NCI-H128 (cell line): ENCODE data around the gene PAIP2B.
"Not testable (repeated sequence)": the region's sequence is repeated elsewhere in the genome, so short reads cannot be mapped to it uniquely, and the experiment has no call there.

Source experiments
- DNase-seq: peaks from one replicate; lab custom pipeline; 2025; ENCODE audit not compliant: unreplicated experiment; lab: John Stamatoyannopoulos, UW

Gene PAIP2B

GRCh38 chr2:71220743-71221142, 6.2 kb downstream of the PAIP2B start:
- no peak for DNase-seq

DNA sequence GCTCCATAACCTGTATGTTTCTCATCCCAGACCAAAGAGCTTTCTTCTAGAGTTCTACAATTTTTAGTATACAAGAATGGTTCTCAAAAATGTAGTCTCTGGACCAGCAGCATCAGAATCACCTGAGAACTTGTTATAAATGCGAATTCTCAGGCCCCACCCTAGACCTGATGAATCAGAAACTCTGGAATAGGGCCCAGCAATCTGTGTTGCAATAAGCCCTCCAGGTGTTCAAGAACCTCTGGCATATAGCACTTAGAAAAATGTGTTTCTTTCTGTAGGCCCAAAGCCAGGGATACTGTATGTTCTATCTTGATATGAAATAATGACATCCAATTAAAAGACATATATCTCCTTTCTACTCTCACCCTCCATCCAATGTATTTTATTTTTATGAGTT, 10.4 kb downstream of the PAIP2B start:
- DNase-seq: no peak

- DNase-seq: no peak
These were observed 11.5 kb downstream of the PAIP2B start for GRCh38 chr2:71215447-71215846.

GRCh38 chr2:71212336-71212735, 14.6 kb downstream of the PAIP2B start:
- DNase-seq: no peak

GRCh38 chr2:71210292-71210691, 16.6 kb downstream of the PAIP2B start:
- DNase-seq: no peak

- no peak for DNase-seq
These were observed 18.1 kb downstream of the PAIP2B start for GRCh38 chr2:71208756-71209155.

GRCh38 chr2:71207601-71208000, 19.3 kb downstream of the PAIP2B start:
- DNase-seq: no peak

DNA sequence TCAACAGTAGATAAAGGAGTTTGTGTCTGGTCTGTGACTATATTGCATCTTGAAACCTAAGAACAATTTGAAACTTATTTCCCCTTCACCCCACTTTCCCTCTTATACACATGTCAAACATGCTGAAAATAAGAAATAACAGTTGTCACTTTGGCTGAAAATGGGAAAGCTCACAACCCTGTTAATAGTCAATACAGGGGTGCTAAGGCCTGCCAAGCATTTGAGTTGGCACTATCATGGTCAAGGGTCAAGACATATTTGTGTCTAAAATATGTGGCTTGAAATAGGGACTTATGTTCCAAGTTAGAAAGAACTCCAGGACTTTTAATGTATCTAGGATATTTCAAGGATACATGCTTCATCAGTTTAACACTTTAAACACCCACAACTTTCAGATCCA, 20.6 kb downstream of the PAIP2B start:
- no peak for DNase-seq

GRCh38 chr2:71191570-71191943, 35.3 kb downstream of the PAIP2B start:
- DNase-seq: no peak

DNA sequence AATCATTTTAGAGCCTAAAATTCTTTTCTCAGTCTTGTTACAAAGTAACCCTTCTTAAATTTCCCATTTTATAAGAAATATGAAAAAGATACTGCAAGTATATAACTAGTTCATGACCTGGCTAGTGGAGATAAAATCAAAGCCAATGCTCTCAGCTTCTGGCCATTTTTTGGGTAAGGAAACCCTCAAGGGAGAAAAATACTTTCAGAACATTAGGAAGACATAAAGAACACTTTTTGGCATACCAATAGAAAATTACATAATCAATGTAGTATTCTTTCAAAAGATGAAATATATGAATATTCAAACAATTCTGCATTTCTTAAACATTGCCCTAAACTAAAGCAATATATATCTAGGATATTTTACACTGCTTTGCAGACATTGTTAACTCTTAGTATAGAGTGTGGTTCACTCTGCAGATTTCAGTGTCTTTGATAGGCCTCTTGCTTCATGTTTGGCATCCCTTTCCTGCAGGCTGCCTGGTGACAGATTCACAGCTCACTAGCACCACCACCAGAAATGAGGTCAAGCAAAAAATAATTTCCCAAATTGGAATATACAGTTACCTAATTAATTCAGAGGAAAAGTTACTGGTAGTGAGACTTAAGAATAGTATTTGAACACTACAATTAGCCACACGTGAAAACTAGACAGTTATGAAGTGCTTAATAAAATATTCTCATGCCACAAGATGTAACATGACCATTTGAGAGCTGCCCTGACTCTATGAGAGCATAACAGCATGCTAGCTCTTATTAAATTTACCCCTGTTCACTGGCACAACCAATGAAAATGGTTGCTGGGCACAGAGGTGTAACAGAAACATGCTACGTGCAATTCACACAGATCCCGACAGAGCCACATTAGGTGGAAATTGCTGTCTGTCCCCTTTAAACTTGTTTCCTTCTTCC, 36.0 kb downstream of the PAIP2B start:
- DNase-seq: no peak

DNA sequence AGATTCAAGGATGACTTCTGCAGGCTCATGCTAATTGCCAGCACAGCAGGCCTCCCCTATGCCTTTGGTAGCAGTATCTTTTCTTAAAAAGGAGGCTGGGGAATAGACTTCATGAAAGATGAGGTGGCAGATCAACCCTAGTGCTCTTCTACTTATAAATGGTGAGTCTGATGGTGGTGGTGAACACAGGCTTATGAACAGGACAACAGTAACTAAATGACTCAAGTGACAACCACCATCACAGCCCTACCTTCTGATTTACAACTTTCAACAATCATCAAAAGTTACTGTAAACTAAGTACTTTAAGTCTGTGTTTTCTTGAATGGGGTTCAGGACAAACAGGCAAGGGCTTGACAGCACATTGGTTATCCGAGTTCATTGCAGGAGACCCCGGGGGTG, 39.3 kb downstream of the PAIP2B start:
- no peak for DNase-seq

DNA sequence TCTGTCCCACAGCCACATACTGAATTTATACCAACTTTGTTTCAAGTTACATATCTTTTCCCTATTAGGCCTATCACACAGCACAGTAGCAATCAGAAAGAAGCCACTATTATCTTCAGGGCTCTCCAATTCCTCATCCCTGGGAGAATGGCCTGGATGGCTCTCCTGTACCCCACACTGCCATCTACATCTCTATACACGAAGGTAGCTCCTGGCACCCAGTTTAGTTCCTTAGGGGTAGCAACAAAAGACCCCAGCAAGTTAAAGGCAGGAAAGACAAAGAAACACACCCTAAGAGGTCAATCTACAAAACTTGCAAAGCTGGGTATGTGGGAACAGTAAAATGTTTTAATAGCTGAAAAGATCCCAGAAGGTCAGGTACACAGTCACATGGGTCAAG, 39.9 kb downstream of the PAIP2B start:
- no peak for DNase-seq

DNA sequence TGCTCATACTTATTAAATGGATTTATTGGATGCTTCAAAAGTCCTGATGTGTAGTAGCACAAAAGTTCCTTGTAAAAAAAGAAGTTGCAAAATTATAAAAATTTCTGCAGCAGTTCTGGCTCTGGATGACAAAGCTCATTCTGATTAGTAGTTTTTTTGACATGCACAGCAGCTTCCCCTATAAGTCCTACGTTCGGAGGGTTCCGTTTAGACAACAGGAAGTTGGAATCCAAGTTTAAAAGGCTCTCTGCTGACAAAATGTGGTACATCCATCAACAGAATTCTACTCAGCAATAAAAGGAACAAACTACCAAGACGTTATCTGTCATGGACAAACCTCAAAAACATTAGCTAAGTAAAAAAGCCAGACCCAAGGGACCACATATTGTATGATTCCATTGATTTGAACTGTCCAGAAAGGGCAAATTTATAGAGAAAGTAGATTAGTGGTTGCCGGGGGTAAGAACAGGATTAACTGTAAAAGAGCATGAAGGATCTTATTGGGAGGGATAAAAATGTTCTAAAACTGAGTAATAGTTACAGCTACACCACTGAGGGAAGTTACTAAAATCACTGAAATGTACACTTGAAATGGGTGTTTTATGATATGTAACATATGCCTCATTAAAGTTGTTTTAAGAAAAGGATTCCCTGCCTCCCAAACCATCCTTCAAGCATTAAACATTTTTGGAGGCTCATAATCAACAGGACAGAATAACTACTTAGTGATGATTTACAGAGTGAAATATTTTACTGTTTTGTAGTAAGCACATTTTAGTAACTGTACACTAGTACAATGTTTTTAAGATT, 43.4 kb downstream of the PAIP2B start:
- DNase-seq: not testable (repeated sequence)

DNA sequence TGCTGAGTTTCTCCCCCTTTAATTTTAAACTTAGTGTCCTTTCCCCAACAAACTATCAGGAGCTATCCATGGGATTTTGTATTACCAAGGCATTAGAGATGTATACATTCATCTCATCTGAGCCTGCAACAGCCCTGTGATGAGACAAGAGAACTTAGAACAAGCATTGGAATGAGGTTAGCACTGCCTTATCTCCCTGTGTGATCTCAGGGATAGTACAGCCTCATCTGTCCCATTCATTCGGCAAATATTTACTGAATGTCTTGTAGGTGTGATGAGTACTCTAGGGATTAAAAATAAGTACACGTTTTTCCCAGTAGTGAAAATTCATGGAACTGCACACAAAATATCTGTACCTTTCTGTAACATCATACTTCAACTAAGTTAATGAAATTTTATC, 45.6 kb downstream of the PAIP2B start:
- DNase-seq: no peak

GRCh38 chr2:71178836-71179235, 48.1 kb downstream of the PAIP2B start:
- peak; percentile 40 for DNase-seq

DNA sequence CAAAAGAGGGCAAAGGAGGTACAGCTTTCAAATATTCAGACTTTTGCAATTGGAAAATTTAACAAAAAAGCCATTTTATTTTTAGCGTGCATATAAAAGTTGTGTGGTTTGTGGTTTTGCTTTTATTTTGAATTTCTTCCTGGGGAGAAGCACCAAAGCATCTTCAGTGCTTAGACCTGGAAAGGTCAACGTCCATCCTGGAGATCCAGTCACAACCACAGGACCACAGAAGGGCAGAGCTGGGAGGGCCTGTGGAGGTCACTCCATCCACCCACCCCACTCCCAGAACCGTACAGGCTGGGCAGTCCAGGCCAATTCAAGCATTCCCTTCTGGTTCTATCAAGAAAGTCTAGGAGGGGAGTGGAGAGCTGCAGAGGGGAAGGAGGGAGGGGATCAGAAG, 52.7 kb downstream of the PAIP2B start:
- DNase-seq: no peak

DNA sequence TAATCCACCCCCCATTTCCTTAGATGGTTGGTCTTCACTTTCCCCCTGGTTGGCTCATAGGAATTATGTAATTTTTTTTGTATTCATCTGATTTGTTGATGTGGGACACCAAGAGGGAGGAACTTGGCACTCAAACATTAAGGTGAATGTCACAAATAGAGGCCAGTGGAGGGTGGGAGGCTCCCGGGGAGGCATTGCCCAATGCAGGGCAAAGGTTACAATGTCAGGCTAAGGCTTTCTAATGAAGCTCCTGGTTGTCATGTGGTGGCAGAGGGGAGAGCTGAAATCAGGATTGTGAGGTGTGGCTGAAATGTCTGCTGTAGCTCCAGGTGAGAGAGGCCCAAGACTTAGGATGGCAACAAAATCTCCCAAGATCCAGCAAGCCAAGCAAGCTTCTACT, 53.8 kb downstream of the PAIP2B start:
- DNase-seq: no peak

- DNase-seq: no peak
These were observed 60.1 kb downstream of the PAIP2B start for GRCh38 chr2:71166812-71167211.

DNA sequence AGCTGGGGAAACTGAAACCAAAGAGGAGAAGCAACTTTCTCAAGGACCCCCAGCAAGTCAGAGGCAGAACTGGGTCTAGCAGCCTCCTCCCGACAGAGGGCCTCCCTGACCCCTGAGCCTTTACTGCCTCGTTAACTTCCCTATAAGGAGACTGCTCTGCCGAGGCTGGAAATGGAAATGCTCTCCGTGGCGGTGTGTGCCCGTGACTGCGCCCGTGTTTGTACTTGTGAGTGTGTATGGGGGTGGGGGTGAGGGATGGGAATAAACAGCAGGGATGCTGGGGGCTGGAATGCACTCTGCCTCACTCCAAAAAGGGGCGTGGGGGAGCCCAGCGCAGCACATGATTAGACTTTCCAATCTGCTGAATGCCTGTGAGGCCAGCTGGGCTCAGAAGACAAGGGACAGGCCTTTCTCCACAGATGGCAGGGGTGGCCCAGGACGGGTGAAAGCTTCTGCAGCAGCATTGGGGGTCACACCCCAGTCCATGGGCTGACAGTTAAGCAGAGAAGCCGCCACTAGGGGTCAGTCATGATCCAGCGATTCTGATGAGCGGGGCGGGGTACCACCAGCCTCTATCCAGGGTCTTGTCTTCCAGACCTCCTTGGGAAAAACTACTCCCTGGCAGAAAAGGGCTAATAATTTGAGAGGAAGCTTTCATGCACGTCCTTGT, 69.6 kb downstream of the PAIP2B start:
- peak; percentile 6 for DNase-seq

GRCh38 chr2:71156573-71156972, 70.3 kb downstream of the PAIP2B start:
- DNase-seq: no peak

- DNase-seq: no peak
These were observed 71.1 kb downstream of the PAIP2B start for GRCh38 chr2:71155846-71156245.

- no peak for DNase-seq
These were observed 72.1 kb downstream of the PAIP2B start for GRCh38 chr2:71154798-71155197.
